Measurements from ENCODE around the gene SRCAP.

The SRCAP gene

GRCh38 chr16:30778549-30779244 is 79.7 kb downstream of the SRCAP start:
- no peak for DNase-seq

- no peak for DNase-seq
These were observed 80.6 kb downstream of the SRCAP start for GRCh38 chr16:30779596-30779995.

- DNase-seq = no peak
These were observed 81.0 kb downstream of the SRCAP start for GRCh38 chr16:30780021-30780420.

- no peak for DNase-seq
These were observed 81.6 kb downstream of the SRCAP start for GRCh38 chr16:30780549-30780948.

- DNase-seq = no peak
These were observed 83.7 kb downstream of the SRCAP start for GRCh38 chr16:30782486-30783279.

- no peak for DNase-seq
These were observed 84.5 kb downstream of the SRCAP start for GRCh38 chr16:30783280-30784109.

DNA sequence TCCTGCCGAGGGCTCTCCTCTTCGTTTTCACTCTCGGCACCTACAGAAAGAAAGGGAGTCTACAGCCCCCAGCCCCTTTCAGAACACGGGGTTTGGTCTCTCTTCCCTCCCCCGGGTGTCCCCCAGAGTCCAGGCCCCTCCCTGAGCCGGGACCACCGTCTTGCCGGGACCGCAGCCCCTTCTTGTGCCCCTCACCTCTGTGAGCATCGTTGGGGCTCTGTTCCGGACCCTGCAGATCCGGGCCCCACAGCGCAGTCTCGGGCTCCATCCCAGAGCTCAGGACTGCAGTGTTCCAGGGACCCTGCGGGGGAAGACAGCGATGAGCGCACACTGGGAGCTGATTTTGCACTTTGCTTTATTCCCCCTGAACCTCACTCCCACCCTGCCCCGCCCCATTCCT is 85.2 kb downstream of the SRCAP start:
- no peak for DNase-seq

- DNase-seq = no peak
These were observed 86.4 kb downstream of the SRCAP start for GRCh38 chr16:30785126-30786106.

DNA sequence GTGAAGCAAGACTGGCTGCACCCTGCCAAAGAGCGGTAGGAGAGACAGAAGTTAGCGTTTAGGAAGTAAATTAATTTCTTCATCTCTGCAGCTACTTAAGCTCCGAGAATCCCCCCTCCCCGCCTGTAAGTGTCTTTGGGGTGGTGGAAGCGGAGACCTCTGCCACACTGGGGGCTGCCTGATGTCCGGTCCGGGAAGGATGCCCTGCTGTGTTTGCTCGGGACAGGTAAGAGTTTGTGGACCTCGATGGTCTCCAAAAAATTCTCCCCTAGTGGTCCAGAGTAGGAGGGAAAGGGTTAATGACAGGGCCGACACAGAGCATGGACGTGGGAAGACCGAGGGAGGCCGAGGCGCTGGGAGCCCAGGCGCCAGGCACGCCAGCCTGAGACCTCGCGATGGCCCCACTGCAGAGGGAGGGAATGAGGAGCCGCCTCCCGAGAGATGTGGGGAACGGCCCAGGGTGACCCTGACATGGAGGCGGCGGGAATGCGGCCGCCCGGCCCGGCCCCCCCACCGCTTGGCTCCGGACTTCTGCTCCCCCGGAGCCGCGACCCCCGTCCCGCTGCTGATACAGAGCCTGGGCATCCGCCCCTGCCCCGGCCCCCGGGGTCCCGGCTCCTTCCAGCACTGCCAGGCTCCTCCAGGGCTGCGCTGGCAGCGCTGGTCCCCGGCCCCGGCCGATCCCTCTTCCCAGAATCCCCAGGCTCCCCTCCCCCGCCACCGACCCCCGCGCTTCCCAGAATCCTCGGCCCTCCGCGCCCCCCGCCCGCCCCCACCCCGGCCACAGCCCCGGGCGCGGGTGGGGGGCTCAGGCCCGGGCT is 87.4 kb downstream of the SRCAP start:
- DNase-seq = no peak

DNA sequence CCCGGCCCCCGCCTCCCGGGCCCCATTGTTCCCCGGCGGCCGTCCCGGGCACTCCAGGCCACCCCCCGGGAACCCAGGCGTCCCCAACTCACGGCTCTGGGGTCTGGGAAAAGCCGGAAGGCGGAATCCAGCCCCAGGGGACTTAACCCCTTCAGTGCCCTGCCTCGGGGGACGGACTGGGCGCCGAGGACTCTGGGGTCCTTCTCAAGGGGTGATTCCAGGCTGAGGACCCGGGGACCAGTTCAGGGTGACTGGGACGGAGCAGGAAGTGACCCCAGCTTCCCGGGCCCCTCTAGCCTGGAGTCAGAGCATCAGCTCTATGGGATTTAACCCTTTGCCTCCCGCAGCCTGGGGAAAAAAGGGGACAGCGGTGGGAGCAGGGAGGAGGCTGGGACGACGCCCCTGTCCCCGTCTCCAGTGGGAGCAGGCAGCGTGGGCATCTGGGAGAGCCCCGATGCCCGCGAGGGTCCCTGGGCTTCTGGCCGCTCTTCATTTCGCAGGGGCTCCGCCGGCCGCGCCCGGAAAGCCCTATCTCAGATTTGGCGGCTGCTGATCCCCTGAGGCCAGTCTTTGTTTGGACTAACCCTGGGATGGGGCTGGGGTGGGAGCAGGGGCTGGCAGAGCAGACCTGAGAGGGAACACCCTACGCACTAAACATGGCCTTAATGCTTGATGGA is 88.1 kb downstream of the SRCAP start, which contains the start of gene ZNF629:
Gene ZNF629, minus strand, starts transcription at position 270 of the 677 bp plus-strand sequence. CDS start 2,723 bp downstream, outside the sequence.
- peak; percentile 58 to 81 for DNase-seq

GRCh38 chr16:30787613-30788378 is 88.8 kb downstream of the SRCAP start:
- no peak for DNase-seq

Data from NCI-H1930 (cell line).